ENCODE results near the gene GLT8D2.

Gene GLT8D2

DNA sequence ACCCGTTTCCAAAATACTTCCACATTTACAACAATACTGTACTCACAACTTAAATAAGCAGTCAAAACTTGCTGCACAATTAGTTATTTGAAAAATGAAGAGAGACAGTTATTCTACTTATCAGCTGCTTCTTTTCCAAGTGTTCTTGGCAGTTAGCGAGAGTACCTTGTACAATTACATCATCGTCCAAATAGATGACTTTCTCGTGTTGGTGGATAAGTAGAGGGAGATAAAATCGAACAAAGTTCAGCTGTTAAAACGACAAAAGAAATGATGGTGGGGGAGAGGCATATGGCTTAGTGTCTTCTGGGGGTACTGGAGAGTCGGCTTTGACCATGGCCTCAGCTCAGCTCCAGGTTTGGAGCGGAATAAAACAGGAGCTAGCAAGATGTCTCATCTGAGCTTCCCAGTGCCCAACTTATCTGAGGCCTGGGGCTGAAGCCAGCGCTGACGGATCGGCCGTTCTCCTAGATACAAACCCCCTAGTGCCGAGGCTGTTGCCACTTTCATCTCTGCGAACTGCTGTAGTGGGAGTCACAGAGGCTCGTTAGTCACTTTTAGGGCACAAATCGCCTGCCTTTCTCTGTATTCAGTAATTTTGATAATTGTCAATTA is 52.6 kb downstream of the GLT8D2 start:
- no peak for DNase-seq

DNA sequence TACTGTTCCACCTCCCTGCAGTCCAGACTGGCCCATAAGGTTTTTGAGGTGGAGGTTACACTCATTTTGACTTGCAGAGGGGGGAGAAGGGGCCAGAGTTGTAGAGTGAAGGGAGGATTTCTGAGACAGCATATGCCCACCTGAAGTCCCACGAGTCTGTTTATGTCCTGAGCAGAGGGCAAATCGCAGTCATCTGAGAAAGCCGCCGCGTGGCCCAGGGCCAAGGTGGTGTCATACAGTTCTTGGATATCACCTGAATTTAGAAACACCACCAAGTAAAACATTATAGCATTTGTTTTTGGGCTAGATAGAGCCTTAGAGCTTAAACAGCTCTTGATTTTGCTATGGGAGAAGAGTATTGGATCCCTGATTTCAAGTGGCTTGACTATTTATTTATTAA is 53.4 kb downstream of the GLT8D2 start:
- DNase-seq = no peak

DNA sequence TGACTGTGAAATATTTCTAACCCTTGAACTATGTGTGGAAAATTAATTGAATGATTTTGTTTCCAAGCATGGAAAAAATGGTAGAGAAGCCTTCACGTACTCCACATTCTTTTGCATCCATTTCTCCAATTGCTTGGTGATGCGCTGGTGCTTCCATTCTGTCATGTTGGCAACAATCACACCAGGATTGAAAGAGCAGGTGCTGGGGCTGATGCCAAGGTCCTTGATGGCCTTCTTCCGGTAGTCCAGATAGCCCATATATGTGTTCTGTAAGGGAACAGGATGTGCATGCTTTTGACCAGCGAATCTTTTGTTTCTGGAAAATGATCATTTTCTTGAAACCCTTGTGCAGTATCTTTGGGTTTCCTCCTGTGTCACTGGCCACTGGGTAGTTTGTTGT is 55.8 kb downstream of the GLT8D2 start:
- DNase-seq = no peak

DNA sequence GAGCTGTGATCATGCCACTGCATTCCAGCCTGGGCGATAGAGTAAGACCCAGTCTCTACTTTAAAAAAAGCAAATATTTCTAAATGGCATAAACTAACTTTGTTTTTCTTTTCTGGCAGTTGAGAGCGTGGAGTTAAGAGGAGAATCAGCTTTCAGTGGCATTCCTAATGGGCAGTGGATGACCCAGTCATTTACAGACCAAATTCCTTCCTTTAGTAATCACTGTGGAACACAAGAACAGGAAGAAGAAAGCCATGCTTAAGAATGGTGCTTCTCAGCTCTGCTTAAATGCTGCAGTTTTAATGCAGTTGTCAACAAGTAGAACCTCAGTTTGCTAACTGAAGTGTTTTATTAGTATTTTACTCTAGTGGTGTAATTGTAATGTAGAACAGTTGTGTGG is 63.2 kb downstream of the GLT8D2 start:
- DNase-seq = no peak

DNA sequence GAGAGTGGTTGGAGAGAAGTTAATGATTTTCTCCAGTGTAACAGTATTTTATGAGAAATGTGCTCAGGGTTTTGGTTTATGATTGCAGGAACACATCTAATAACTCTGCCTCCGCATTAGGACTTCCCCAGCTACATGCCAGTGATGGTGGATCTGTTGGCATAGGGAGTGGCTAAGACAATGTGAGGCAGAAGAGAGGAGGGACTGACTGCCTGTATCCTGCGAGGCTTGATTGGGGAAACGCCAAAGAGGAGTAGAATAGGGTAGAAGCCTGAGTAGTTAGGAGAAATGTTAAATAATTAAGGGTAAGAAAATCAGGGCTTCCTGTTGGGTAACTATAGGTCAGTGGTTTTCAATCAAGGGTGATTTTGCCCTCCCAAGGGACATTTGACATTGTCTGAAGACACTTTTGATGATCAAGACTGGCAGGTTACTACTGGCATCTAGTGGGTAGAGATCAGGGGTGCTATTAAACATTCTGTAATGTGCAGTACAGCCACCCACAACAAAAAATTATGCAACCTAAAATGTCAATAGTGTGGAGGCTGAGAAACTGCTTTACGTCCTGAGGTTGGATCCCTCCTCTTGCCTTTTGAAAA is 71.5 kb downstream of the GLT8D2 start:
- no peak for DNase-seq

DNA sequence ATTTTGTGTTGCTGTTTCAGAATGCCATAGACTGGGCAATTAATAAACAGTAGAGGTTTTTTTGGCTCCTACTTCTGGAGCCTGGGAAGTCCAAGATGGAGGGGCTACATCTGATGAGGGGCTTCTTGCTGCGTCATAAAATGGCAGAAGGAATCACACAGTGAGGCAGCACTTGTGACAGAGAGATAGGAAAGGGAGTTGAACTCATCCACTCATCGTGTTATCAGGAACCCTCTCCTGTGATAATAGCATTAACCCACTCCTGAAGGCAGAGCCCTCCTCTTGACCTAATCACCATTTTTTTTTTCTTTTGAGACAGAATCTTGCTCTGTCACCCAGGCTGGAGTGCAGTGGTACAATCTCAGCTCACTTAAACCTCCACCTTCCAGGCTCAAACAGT is 74.6 kb downstream of the GLT8D2 start:
- DNase-seq = no peak

DNA sequence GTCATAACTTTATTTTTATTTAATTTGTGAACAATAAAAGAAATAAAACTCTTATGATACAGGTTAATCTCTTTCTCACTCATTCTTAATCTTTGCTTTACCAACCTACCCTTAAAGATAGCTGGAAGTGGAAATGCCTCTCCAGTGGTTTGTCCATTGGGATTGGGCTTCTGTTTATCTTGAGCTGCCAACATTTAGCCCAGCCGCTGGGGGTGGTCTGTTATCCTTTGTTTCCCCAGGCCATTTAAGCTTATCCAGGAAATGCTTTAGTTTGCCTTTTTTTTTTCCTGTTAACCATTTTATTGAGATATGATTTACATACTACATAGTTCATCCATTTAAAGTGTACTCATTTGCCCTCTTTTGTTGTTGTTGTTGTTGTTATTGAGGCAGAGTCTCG is 76.1 kb downstream of the GLT8D2 start:
- no peak for DNase-seq

DNA sequence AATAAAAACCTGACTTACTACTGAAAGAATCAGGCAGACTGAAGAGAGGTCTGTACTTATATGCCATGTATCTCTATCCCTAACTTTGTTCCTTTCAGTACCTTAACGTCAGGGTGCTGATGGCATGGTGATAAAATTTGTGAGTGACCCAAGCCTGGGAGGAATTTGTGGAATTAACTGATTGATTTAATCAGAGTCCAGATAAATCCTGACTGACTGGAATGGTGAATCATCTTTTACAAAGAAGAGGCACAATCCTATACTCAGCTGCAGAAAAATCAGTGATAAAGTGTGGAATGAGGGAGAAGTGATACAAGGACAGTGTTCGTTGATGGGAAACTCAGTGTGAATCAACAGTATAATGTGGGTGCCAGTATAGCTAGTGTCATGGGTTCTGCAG is 80.6 kb downstream of the GLT8D2 start:
- DNase-seq = no peak

DNA sequence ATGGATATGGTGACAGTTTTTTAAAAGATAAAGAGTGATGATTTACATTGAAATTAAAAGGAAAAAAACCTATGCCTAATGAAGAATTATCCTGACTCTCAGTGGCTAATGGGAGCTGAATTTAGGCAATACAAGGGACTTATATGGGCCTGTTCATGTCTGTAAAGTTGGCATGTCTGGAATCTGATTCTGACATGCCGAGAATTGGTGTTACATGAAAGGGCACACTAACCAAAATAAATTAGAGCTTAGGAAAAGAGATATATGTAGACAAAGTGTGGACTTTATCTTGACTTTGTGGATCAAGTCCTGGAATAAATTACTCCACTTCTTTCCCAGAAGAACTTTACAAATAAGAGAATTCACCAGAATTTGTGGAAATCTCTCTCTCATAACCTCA is 83.3 kb downstream of the GLT8D2 start:
- DNase-seq = no peak

DNA sequence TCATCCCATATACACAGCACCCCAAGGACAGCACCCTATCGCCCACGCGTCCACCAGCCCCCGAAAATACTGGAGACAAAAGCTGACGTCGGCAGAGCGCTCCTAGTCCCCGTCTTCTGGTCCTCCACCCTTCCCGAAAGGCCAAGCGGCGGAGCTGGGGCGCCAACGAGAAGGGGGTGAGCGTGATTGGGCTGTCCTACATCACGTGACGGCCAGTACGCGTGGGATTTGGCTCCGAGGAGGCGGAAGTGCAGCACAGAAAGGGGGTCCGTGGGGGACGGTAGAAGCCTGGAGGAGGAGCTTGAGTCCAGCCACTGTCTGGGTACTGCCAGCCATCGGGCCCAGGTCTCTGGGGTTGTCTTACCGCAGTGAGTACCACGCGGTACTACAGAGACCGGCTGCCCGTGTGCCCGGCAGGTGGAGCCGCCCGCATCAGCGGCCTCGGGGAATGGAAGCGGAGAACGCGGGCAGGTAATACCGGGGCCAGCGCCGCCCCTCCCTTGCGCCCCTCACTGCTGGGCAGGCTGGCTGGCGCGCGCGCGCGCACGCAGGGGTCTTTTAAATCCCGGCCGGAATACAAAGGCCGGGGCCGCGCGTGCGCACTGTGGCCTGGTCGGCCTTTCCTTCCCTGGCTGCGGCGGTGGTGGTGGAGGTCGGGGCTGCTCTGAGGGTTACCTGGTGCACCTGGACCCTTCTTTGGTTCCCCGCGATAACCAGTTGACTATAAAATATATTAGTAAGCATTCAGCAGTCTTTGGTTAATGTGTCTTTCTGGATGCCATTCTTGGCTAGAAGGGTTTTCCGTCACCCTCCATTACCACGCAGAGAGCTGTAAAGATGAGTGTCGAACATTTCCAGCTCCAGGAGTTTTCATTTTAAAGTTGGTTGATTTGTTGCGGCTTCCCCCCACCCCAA is 84.1 kb downstream of the GLT8D2 start, which contains the start of gene TDG:
Gene TDG (plus strand): TSS at position 283 of the 915 bp plus-strand sequence. CDS start 166 bp downstream, at position 449.
- peak; percentile 96 to 97 for DNase-seq

DNA sequence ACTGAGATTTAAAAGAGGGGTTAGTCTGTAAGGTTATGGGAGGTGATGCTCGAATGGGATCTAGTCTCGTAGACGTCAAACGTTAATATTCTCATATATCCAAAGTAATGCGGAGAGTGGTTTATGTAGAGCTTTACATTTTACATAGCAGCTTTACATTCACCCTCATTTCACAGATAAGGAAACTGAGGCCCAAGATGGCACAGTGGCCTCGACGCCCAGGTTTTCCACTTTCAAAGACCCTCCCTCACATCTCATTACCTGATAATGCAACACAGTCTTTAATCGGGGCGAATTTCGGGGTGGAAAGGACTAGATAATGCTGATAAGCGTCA is 84.8 kb downstream of the GLT8D2 start:
- no peak for DNase-seq

DNA sequence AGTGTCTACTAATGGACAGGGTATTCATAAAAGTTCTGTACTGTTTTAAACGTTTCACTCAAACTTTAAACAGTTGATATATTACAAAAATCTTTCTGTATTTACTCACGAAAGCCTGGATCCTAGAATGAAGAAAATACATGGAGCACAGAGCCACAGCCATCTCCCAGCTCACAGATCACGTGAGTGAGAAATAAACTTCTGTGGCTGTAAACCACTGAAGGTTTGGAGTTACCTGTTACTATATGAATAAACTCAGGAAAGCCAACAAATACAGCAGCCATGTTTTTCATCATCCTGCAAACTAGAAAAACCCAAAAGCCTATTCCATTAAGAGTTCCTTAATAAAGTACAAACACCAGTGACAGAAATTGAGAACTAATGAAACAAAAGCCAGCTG is 85.2 kb downstream of the GLT8D2 start:
- no peak for DNase-seq

DNA sequence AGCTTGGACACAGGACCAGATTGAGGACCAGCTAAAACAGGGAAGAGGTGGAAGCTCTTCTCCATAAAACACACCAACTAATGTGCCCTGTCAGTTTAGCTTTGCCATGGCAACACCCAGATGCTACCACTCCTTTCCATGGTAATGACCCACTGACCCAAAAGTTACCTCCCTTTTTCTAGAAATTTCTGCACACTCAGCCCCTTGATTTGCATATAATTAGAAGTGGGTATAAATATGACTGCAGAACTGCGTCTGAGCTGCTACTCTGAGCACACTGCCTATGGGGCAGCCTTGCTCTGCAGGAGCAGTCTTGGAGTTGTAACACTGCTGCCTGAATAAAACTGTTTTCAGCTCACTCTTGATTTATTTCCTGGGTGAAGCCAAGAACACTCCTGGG is 87.5 kb downstream of the GLT8D2 start:
- DNase-seq = no peak

DNA sequence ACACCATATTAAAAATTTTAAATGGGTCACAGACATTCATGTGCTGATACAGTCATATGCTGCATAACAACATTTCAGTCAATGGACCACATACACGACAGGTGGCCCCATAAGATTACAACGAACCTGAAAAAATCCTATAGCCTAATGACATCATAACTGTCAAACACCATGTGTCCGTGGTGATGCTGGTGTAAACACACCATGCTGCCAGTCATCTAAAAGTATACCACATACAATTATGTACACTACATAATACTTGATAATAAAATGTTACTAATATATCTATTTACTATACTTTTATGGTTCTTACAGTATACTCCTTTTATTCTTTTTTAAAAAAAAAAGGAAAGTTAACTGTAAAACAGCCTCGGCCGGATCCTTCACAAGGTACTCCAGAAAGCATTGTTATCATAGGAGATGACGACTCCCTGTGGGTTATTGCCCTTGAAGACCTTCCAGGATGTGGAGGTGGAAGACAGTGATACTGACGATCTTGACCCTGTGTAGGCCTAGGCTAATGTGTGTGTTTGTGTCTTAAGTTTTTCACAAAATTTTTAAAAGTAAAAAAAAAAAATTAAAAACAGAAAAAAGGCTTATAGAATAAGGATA is 89.3 kb downstream of the GLT8D2 start:
- no peak for DNase-seq

DNA sequence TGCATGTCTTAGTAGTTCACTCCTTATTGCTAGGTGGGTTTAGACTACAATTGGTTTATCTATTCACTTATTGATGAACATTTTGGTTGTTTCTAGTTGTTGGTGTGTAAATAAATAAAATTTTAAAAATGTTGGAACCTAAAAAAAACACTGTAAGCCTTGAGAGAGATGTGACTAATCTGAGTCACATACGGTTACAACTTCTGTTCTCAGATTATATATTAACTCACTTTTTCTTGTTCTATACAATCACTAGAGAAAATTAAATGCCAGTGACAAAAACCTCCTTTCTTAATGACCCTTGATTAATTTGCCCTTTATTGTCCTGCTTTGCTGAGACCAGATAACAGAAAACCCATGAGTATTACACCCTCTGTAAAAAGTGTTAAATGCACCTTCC is 91.4 kb downstream of the GLT8D2 start:
- no peak for DNase-seq

DNA sequence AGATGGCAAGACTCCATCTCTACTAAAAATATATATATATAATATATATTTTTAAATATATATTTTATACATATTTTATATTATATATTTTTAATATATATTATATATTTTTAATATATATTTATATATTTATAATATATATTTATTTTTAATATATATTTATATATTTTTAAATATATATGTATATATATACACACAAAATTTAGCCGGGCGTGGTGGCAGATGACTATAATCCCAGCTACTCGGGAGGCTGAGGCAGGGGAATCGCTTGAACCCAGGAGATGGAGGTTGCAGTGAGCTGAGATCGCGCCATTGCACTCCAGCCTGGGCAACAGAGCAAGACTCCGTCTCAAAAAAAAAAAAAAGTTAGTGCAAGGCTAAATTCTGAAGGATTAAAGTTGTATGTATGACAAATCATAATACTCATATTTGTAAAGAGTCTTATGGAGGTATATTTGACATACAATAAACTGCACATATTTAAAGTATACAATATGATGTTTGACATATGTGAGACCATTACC is 92.1 kb downstream of the GLT8D2 start:
- DNase-seq = no peak

DNA sequence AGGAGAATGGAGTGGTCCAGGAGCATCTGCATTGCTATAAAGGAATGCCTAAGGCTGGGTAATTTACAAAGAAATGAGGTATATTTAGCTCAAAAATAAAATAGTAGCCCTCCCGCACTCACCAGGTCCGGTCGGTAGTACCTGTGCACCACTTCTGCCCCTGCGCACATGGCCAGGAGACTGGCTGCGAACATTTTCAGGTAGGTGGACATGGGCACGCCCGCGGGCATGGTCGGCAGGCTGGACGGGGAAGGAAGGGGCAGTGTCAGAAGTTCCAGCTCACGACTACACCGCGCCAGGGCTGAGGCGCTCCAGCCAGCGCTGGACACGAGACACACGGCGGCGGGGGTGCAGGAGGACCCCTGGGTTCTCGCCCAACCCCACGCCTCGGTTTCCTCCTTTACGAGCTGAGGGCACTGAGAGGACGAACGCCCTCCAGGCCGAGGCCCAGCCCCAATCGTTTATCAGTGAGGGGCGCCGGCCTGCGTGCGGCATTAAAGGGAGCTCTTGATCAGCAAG is 93.4 kb downstream of the GLT8D2 start:
- DNase-seq = no peak

DNA sequence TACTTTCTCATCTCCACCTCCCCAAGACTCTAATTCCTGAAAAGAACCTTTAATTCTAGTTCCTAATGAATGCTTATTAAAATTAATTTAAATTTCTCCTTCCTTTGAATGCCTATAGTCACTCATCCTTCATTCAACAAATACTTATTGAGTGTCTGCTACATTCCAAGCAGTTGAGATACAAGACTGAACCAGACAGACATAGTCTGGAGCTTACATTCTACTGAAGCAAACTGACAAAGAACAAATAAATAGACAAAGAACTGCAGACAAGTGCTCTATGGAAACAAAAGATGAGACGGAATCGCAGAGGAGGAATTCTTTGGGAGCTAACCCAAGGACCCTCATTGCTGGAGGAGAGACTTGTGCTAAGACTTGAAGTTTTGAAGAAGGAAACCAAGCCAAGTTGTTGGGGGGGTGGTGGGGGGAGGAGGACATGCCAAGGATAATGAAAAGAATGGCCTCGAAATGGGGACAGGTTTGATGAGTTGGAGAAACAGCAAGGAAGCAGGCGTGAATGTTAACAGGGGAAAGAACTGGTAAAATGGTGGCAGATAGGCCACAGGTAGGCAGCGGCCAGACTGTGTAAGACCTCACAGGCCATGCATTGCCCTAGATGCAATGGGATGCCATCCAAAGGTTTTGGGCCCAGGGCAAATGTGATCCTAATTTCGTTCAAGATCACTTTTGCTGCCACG is 94.0 kb downstream of the GLT8D2 start:
- no peak for DNase-seq

DNA sequence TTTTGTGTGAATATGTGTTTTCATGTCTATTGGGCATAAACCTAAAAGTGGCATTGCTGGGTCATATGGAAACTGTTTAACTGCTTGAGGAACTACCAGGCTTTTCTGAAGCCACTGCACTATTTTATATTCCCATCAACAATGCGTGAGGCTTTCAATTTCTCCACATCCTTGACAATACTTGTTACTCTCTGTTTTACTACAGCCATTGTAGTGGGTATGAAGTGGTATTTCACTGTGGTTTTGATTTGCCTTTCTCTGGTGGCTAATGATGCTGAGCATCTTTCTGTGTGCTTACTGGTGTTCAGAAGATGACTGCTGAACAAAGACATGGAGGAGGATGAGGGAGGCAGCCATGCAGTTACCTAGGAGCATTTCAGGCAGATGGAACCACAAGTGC is 97.5 kb downstream of the GLT8D2 start:
- DNase-seq = no peak

DNA sequence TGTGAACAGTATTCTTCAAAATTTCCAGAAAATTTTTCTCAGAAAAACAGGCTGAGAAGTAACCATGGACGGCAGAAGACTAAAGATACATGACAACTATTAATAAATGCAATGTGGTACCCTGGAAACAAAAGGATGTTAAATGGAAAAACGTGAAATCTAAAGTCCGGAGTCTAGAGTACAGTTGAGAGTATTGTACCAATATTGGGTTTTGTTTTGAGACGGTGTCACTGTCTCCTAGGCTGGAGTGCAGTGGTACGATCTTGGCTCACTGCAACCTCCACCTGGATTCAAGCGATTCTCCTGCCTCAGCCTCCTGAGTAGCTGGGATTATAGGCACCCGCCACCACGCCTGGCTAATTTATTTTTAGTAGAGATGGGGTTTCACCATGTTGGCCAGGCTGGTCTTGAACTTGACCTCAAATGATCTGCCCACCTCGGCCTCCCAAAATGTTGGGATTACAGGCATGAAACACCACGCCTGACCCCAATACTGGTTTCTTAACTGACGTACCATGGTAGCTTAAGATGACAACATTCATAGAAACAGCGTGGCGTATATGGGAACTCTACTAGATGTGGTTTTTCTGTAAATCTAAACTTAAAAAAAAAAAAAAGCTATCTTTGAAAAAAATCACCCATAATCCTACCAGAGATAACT is 101.1 kb downstream of the GLT8D2 start:
- no peak for DNase-seq

DNA sequence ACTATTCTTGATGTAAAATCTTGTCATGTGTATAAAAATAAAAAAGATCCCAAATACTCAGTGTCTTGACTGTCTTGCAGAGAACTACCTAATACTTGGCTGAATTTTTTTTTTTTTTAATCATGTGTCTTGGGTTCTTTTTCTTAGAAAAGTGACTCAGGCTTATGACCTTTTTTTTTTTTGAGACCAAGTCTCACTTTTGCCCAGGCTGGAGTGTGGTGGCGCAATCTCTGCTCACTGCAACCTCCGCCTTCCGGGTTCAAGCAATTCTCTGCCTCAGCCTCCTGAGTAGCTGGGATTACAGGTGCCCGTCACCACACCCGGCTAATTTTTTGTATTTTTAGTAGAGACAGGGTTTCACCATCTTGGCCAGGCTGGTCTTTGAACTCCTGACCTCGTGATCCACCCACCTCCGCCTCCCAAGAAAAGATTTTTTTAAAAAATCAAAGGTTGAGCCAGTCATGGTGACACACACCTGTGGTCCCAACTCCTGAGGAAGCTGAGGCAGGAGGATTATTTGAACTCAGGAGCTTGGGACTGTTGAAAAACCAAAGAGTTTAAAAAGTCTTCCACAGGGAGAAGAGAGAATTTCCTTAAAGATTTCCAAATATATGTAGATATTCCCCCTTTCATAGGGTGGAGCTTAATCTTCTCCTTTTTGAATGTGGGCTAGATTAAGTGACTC is 102.0 kb downstream of the GLT8D2 start:
- no peak for DNase-seq
